Kidney tubule cell (primary cell): ENCODE results near the gene GLMP.
"Not testable (repeated sequence)": the region's sequence is repeated elsewhere in the genome, so short reads cannot be mapped to it uniquely, and the experiment has no call there.

ENCODE experiments used
- DNase-seq: peaks from one replicate; pipeline ENCODE4 v3.0.0-alpha.2; 2018; ENCODE audit warnings: low spot score

Gene GLMP, protein sequence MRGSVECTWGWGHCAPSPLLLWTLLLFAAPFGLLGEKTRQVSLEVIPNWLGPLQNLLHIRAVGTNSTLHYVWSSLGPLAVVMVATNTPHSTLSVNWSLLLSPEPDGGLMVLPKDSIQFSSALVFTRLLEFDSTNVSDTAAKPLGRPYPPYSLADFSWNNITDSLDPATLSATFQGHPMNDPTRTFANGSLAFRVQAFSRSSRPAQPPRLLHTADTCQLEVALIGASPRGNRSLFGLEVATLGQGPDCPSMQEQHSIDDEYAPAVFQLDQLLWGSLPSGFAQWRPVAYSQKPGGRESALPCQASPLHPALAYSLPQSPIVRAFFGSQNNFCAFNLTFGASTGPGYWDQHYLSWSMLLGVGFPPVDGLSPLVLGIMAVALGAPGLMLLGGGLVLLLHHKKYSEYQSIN

GRCh38 chr1:156295391-156295947 lies at the start of gene GLMP:
GLMP (minus strand) TSS chr1:156295679; CDS start chr1:156295645, 34 bp downstream.
- DNase-seq: peak; percentile 57

GRCh38 chr1:156344409-156344808 lies 48.9 kb upstream of the GLMP start:
- no peak for DNase-seq

DNA sequence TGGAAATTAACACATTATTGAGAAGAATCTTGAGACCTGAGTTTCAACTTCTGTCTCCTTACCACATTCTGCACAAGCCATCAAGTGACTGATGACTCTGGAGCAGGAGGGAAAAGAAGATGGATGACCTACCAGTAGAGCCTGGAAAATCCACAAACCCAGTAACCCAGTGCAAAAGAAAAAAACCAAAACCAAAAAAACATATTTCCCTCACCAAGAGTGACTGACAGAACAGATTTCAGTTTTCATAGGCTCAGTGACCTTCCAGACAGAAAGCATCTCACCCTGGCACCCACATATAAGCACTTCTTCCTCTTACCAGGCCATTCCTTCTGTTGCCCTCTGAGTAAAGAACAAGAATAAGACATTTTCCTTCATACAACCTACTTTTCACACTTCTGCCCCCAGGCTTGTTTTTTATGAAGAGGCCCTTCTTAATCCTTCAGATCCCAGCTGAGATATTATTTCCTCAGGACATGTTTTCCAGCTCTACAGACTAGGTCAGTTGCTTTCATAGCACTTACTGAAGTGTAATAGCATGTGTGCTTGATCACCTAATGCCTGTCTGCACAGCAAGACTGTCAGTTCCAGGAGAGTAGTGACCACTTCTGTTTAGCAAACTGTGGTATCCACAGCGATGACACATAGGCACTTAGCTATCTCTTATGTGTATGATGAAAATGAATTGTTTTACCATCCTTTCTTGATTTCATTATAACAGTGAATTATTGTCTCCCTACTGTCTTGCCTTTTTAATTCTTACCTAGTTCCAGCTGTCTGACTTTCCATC lies 46.9 kb upstream of the GLMP start:
- peak; percentile 54 for DNase-seq

- DNase-seq: peak; percentile 100
These were observed 42.9 kb upstream of the GLMP start, which contains the start of the genes CCT3 and TSACC for GRCh38 chr1:156338180-156338976. CCT3 (minus strand) TSS chr1:156338292; CDS start chr1:156338184, 108 bp downstream. TSACC (plus strand) TSS chr1:156338526; CDS start chr1:156339758, 1,232 bp downstream.

DNA sequence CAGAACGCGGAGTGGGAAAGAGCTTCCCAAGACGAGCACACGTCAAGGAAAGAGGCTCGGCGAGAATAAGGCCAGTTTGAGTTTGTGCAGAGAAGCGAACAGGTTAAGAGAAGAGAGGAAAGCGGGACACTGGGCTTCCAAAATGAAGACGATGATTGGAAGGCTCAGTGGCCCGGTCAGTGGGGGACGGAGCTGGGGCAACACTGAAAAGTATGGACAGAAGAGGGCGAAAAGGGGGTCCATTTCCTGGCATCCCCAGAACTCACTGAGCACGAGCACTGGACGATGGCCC lies 42.4 kb upstream of the GLMP start:
- no peak for DNase-seq

DNA sequence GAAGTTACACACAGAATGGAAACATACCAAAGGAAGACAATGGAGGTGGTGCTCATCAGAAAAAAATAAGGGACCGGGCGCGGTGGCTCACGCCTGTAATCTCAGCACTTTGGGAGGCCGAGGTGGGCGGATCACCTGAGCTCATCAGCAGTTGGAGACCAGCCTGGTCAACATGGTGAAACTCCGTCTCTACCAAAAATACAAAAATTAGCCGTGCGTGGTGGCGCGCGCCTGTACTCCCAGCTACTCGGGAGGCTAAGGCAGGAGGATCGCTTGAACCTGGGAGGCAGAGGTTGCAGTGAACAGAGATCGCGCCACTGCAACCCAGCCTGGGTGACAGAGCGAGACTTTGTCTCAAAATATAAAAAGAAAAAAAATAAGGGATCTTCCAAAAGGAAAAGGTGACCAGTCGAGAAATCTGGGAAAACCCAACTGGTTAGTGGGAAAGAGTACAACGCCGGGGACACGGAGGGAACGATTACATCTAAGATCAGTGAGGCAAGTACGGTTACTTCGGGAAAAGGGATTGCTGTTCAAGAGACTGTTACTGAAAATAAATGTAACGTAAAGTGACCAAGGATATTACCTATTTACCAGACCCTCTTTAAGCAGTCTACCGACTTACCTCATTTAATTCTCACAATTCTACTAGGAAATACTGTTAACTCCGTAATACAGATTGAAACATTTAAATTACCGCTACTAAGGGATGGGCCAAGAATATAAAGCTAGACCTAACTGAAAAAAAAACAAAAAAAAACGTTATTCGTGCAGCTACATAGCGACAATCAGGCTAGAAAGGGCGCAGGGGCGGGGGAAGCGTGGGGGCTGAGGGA lies 41.8 kb upstream of the GLMP start:
- DNase-seq: peak; percentile 18

DNA sequence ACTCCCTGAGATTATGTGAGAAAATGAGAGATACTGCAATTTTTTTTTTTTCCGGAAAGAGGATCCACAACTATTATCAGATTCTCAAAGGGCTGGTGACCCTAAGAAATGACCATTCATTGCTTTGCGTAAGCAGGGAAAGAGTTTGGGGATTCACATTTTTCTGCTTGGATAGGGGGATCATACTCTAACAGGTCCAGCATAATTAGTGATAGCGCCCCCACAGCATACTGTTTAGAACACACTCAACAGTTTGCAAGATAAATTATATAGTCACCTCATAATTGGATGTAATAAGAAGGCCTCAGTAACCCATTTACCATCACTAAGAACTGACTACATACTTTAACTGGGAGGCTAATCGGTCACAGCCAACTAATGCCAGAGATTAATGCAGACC lies 40.8 kb upstream of the GLMP start:
- no peak for DNase-seq

DNA sequence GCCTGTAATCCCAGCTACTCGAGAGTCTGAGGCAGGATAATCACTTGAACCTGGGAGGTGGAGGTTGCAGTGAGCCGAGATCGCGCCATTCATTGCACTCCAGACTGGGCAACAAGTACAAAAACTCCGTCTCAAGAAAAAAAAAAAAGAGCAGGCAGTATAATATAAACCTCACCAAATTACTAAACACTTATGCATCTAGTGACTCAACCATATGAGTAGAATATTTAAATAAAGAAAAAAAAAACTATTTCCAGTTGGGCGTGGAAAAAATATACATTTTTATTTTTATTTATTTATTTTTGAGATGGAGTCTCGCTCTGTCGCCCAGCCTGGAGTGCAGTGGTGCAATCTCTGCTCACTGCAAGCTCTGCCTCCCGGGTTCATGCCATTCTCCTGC lies 27.7 kb upstream of the GLMP start:
- not testable (repeated sequence) for DNase-seq

- DNase-seq: no peak
These were observed 25.1 kb upstream of the GLMP start for GRCh38 chr1:156320560-156320959.

- peak; percentile 32 for DNase-seq
These were observed 24.2 kb upstream of the GLMP start for GRCh38 chr1:156319664-156320063.

DNA sequence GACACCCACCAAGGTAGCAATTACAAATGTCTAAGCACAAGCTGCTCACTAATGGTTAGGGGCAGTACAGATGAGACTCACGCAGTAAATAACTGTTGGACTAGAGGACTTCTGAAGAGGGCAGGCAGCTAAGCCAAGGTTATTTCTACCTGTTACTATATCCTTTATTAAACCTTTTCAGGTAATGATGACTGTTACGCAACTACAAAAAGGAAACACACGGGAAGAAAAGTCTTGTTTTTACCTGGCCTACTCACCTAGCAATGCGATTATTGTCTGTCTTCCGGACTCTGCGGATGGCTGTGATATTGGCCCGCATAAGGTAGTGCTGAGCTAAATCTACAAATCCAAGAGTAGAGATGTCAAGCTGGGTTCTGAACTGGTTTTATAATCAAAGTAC lies 21.4 kb upstream of the GLMP start:
- no peak for DNase-seq

GRCh38 chr1:156310962-156311361 lies 15.5 kb upstream of the GLMP start:
- peak; percentile 11 for DNase-seq

DNA sequence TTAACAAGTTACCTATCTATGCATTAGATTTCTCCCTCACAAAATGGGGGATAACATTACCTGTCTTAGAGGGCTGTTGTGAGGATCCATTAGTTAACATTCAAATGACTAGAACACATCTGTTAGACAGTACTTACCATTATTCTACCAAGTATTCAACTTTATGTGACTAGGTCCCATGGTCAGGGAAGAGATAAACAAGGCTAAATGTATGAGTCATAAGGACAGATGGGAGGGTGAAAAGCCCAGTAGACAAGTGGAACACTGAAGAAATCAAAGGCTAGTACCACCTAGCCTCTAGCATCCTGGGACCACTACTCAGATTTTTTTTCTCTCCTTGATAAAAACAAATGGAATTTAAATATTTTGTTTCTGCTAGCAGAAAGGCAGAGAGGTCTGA lies 12.6 kb upstream of the GLMP start:
- DNase-seq: peak; percentile 18

DNA sequence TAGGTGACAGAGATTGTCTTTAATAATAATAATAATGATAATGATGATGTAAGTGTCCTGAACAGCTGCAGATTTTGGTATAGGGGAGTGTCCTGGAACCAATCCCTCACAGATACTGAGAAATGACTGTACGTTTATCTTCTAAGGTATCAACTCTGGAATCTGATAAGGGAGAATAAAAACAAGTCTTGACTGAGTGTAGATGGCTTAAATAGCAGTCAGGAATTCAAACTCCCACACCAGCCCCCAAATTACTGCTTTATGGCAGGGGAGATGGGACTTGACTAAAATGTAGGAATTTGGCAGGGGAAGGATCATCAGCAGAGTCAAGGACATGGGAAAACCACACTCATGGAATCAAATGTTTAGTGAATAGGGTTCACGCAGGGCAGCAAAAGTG lies 9.7 kb upstream of the GLMP start:
- DNase-seq: no peak

DNA sequence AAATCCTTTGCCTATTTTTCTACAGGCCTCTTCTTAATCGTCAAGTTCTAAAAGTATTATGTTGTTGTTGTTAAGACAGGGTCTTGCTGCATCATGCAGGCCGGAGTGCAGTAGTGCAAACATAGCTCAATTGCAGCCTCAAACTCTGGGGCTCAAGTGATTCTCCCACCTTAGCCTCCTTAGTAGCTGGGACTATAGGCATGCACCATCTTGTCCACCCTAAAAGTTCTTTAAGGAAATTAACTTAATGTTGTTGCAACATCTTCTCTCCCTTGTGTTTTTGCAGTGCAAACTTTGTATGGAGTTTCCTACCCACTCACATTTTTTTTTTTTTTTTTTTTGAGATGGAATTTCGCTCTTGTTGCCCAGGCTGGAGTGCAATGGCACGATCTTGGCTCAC lies 7.8 kb upstream of the GLMP start:
- no peak for DNase-seq

- DNase-seq: no peak
These were observed 3.4 kb upstream of the GLMP start, which contains the start of gene VHLL for GRCh38 chr1:156298852-156299357. VHLL (minus strand) TSS chr1:156299307; CDS start chr1:156299189, 118 bp downstream.

DNA sequence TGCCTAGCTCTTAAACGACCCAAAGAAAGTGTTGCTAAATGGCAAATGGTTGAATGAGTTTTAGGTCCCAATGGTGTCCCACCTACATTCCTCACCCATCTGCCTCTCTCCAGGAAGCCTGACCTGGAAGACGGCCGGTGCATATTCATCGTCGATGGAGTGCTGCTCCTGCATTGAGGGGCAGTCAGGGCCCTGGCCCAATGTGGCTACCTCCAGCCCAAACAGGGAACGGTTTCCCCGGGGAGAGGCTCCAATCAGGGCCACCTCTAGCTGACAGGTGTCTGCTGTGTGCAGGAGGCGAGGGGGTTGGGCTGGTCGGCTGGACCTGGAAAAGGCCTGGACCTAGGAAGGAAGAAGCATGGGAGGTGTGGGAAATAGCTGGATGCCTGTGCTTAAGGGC lies 1.6 kb downstream of the GLMP start:
- no peak for DNase-seq

DNA sequence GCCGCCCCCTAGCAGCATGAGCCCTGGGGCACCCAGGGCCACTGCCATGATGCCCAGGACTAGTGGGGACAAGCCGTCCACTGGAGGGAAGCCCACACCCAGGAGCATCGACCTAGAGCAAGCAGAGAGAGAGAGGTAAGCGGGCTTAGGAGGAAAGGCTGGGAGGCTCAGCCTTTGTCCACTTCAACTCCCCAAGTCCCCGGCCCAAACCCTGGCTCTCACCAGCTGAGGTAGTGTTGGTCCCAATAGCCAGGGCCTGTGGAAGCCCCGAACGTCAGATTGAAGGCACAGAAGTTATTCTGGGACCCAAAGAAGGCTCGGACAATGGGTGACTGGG lies 2.4 kb downstream of the GLMP start:
- no peak for DNase-seq

DNA sequence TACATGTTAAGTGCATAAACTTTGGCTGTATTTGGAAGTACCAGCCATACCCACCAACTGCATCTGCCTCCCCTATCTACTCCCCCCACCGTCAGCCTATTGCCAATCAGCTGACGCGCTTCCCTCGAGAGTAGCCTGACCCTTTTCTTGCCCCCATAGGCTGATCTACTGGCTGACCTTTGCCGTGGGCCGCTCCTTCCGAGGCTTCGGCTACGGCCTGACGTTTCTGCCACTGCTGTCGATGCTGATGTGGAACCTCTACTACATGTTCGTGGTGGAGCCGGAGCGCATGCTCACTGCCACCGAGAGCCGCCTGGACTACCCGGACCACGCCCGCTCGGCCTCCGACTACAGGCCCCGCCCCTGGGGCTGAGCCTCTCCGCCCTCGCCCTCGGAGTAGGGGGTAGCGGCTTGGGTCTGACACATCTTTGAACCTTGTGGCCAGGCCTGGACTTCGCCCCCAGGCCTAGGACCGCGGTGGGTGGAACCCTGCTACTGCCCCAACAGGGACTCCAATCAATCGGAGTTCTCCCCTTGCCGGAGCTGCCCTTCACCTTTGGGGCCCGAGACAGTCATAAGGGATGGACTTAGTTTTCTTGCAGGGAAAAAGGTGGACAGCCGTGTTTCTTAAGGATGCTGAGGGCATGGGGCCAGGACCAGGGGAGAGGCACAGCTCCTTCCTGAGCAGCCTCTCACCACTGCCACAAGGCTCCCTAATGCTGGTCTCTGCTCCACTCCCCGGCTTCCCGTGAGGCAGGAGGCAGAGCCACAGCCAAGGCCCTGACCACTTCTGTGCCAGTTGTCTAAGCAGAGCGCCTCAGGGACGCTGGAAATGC lies 4.0 kb downstream of the GLMP start:
- peak; percentile 83 for DNase-seq

DNA sequence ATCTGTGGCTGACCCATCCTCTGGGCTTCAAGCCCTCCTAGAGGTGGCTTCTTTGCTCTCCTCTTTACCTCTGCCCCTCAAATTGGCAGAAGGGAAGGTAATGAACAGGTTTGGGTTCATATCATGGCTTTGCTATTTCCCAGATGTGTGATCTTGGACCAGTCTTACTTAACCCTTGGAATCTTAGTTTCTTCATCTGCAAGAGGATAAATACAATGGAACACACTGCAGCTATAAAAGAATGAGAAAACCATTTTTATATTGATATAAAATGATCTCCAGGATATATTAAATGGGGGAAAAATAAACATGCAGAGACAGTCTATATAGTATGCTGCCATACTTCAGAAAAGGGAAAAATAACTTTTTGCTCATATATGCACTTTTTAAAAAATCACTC lies 5.6 kb downstream of the GLMP start:
- no peak for DNase-seq
